Keratinocyte (primary cell): ENCODE results near the gene CXXC5. TPM values are rescaled to one million over a fixed set of nuclear protein-coding genes. Genes with fewer than 3 reads are reported as not detected.

Experiments used
- DNase-seq: peaks from one replicate; pipeline ENCODE4 v3.0.0-alpha.2; 2011; ENCODE audit warnings: low read depth, missing footprints, low spot score
- FAIRE-seq: peaks from 2 replicates; lab custom pipeline; 2011; peaks lifted over from hg19 to GRCh38; lab: Jason Lieb, UNC
- H2AFZ ChIP-seq: 2 replicates; pipeline ENCODE4 v1.6.0; 2012; ENCODE audit warnings: low read length, control low read depth, inconsistent platforms; ENCODE audit not compliant: control insufficient read depth
- H3K27ac ChIP-seq: 2 replicates; pipeline ENCODE4 v1.5.1; 2011; ENCODE audit warnings: low read length; ENCODE audit not compliant: control insufficient read depth, insufficient read depth
- H3K27me3 ChIP-seq: 3 replicates; pipeline ENCODE4 v1.6.0; 2011; ENCODE audit warnings: low read length; ENCODE audit not compliant: control insufficient read depth, insufficient read depth; ENCODE audit errors: extremely low read depth
- H3K36me3 ChIP-seq, 2 experiments: 2 replicates in 1 of 2; 3 replicates in 1 of 2; pipeline ENCODE4 v1.5.1; 2011; ENCODE audit warnings: low read length in 2 of 2, mild to moderate bottlenecking in 1 of 2; ENCODE audit not compliant: control insufficient read depth in 2 of 2, insufficient read depth in 2 of 2; ENCODE audit errors: extremely low read depth in 1 of 2
- H3K4me1 ChIP-seq: 3 replicates; pipeline ENCODE4 v1.5.1; 2011; ENCODE audit warnings: low read length; ENCODE audit not compliant: control insufficient read depth, insufficient read depth; ENCODE audit errors: extremely low read depth
- H3K4me2 ChIP-seq: 3 replicates; pipeline ENCODE4 v1.6.0; 2011; ENCODE audit warnings: low read depth, low read length; ENCODE audit not compliant: control insufficient read depth, insufficient read depth; ENCODE audit errors: extremely low read depth
- H3K4me3 ChIP-seq, 3 experiments: fragments of 200-600 bp in 1 of 3; sonication (generic) in 1 of 3; 2 replicates in 2 of 3; 3 replicates in 1 of 3; pipeline ENCODE4 v1.5.1; 2011 to 2016; ENCODE audit warnings: low read length in 3 of 3, mild to moderate bottlenecking in 3 of 3, control low read depth in 2 of 3, inconsistent platforms in 1 of 3, low read depth in 1 of 3, mixed read lengths in 1 of 3, mixed run types in 1 of 3, moderate library complexity in 1 of 3; ENCODE audit not compliant: control insufficient read depth in 2 of 3, insufficient read depth in 2 of 3; ENCODE audit errors: extremely low read depth in 1 of 3
- H3K79me2 ChIP-seq: 2 replicates; pipeline ENCODE4 v1.6.0; 2012; ENCODE audit warnings: low read length; ENCODE audit not compliant: control insufficient read depth, insufficient read depth
- H3K9ac ChIP-seq: 3 replicates; pipeline ENCODE4 v1.6.0; 2011; ENCODE audit warnings: low read length; ENCODE audit not compliant: control insufficient read depth, insufficient read depth; ENCODE audit errors: extremely low read depth
- H3K9me1 ChIP-seq: 3 replicates; pipeline ENCODE4 v1.6.0; 2011; ENCODE audit warnings: low read length; ENCODE audit not compliant: control insufficient read depth, insufficient read depth; ENCODE audit errors: extremely low read depth
- H3K9me3 ChIP-seq: 2 replicates; pipeline ENCODE4 v1.5.1; 2012; ENCODE audit warnings: low read depth, low read length; ENCODE audit not compliant: control insufficient read depth
- H4K20me1 ChIP-seq: 3 replicates; pipeline ENCODE4 v1.6.0; 2011; ENCODE audit warnings: low read length; ENCODE audit not compliant: control insufficient read depth, insufficient read depth; ENCODE audit errors: extremely low read depth
- EZH2 ChIP-seq: IDR thresholded peaks from one replicate; pipeline ENCODE4 v1.6.1; 2012; ENCODE audit warnings: inconsistent platforms, mild to moderate bottlenecking, low read length, moderate library complexity
- dilution Hi-C: fragments of 300-500 bp; cut with MboI; formaldehyde crosslinking; loops from one replicate; pipeline ENCODE4 v1.7.0; 2020; ENCODE audit warnings: low sequenced_read_pairs; ENCODE audit not compliant: extremely low pct_ligation_motif_present
- polyA plus RNA-seq, 5 experiments: library from polyadenylated mRNA; depleted of rRNA in 3 of 5; stranded (reverse) in 3 of 5; stranded (forward) in 1 of 5; unstranded in 1 of 5; fragments of >200 nt; gene quantifications; 1 replicate in 1 of 5; 2 replicates in 3 of 5; 3 replicates in 1 of 5; pipeline versions ENCODE4 v1.2.1 to v1.2.3, GENCODE V29; 2011 to 2012; ENCODE audit warnings: missing spikeins in 2 of 5, low read depth in 1 of 5, low replicate concordance in 1 of 5
- TF ChIP-seq, protein P1 (sequence below), 3 experiments: IDR thresholded peaks in 1 of 3; conservative IDR thresholded peaks in 1 of 3; optimal IDR thresholded peaks in 1 of 3; 2 replicates in 2 of 3; 3 replicates in 1 of 3; pipeline versions ENCODE3 to v1.5.1; 2011; ENCODE audit warnings: low read length in 3 of 3, mild to moderate bottlenecking in 3 of 3, moderate library complexity in 2 of 3, control low read depth in 1 of 3, inconsistent platforms in 1 of 3; ENCODE audit not compliant: insufficient read depth in 2 of 3; ENCODE audit errors: extremely low read depth in 1 of 3

Gene CXXC5
- polyA plus RNA-seq, 1 donor (not counting 4 experiments of a cell fraction or from before 2014, with no cell fraction given), result 1.0 TPM

DNA sequence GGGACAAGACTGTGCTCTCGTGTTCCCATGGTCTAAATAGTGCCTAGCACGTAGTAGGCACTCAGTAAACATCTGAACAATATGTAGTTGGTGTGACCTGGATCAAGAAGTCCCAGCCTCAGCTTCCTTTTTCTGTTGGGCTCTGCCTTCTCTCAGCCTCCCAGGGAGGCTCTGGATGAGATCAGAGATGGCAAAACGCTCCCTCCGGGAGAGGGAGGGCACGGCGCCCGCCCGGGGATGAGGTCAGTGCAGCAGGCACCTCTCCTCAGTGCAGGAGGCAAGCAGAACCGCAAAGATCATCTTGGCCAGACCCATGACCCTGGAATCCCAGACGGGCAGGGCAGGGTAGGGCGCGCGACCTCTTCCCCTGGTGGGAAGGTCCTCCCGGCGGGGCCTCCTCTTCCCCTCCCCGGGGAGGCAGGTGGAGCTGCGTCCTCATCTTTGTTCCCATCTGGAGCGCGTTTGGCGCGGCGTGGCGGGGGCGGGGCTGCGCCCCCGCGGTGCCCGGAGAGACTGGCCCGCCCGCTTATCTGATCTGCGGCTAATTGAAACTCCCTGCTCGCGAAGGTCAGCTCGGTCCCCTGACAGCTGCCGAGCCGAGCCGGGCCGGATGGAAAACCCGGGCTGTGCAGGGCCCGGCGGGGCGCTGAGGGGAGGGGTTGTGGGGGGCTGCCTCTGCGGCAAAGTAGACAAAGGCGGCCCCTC lies 60.9 kb downstream of the CXXC5 start:
- DNase-seq (no peak), FAIRE-seq (no peak)
- peaks cover 2% of the 10 kb centered on the region for H4K20me1 ChIP-seq
- peaks cover 4% of the 10 kb centered on the region for H3K9me3 ChIP-seq
- H3K79me2 ChIP-seq, result no peaks in the 10 kb centered on the region
- peaks cover 54% of the 10 kb centered on the region for H3K27me3 ChIP-seq
- TF ChIP-seq, protein P1, sequence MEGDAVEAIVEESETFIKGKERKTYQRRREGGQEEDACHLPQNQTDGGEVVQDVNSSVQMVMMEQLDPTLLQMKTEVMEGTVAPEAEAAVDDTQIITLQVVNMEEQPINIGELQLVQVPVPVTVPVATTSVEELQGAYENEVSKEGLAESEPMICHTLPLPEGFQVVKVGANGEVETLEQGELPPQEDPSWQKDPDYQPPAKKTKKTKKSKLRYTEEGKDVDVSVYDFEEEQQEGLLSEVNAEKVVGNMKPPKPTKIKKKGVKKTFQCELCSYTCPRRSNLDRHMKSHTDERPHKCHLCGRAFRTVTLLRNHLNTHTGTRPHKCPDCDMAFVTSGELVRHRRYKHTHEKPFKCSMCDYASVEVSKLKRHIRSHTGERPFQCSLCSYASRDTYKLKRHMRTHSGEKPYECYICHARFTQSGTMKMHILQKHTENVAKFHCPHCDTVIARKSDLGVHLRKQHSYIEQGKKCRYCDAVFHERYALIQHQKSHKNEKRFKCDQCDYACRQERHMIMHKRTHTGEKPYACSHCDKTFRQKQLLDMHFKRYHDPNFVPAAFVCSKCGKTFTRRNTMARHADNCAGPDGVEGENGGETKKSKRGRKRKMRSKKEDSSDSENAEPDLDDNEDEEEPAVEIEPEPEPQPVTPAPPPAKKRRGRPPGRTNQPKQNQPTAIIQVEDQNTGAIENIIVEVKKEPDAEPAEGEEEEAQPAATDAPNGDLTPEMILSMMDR (optimal IDR thresholded peaks at IDR 0.05 in 1 of 3, IDR thresholded peaks at IDR 0.05 in 1 of 3, conservative IDR thresholded peaks at IDR 0.05 in 1 of 3; ENCODE audit: extremely low read depth in 1 of 3, insufficient read depth in 2 of 3, low read length in 3 of 3), result no peak
- TF ChIP-seq EZH2, result peak; percentile 60
- H3K4me2 ChIP-seq, result peak overlapping the region; percentile 2
- H3K9me1 ChIP-seq, result no peaks in the 10 kb centered on the region
- H3K4me3 ChIP-seq, result no peak overlapping the region
- H3K36me3 ChIP-seq, result no peaks in the 10 kb centered on the region
- no peak overlapping the region for H2AFZ ChIP-seq
- dilution Hi-C loops, result no loop called here
- no peak overlapping the region for H3K27ac ChIP-seq
- peaks cover 11% of the 10 kb centered on the region for H3K4me1 ChIP-seq
- H3K9ac ChIP-seq, result no peak overlapping the region

DNA sequence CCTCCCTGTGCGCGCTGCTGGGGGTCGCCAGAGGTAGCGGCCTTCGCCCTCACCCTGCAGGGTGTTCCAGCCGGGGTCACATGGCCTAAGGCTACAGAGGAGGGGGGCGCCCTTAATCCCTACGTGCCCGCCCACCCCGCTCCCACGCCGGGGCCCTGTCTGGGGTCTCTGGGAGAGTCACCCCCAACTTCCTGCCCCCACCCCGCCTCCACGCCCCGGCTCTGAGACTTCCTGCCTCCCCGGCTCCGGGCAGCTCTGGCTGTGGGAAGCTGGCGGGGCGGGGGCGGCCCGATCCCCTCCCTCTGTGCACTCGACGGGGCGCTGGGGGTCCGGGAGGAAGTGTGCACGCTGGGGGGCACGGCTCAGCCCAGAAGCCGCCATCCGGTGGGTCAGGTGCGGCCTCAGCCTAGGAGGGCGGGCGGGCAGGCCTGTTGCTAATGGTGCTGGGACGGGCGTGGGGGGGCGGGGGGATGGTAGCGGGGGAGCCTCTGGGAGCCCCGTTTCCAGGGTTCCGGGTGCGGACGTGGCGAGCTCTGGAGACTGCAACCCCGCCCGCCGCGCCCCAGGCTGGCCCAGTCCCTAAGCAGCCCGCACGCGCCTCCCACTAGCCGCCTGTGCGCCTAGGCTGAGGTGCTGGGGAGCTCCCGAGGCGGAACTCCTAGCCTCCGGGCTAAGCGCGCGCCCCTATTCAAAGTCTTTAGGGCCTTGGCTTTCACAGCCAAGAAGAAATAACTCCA lies 61.6 kb downstream of the CXXC5 start:
- Histone ChIP-seq H2AFZ (no peak overlapping the region), H4K20me1 (peaks cover 2% of the 10 kb centered on the region), H3K27ac (no peak overlapping the region), H3K9ac (no peak overlapping the region), H3K79me2 (no peaks in the 10 kb centered on the region), H3K36me3 (no peaks in the 10 kb centered on the region), H3K9me3 (peaks cover 4% of the 10 kb centered on the region), H3K4me1 (peaks cover 11% of the 10 kb centered on the region), H3K27me3 (peaks cover 54% of the 10 kb centered on the region), H3K9me1 (no peaks in the 10 kb centered on the region), H3K4me3 (no peak overlapping the region), H3K4me2 (peak overlapping the region; percentile 2)
- DNase-seq, result no peak
- no peak for FAIRE-seq
- dilution Hi-C loops, result no loop called here
- no peak for TF ChIP-seq EZH2
- TF ChIP-seq, protein P1 (optimal IDR thresholded peaks at IDR 0.05 in 1 of 3, IDR thresholded peaks at IDR 0.05 in 1 of 3, conservative IDR thresholded peaks at IDR 0.05 in 1 of 3; ENCODE audit: extremely low read depth in 1 of 3, insufficient read depth in 2 of 3, low read length in 3 of 3), result no peak
